ENCODE data around the gene TRAF3.
A peak's percentile ranks its signal among the peaks of the same experiment; 100 is the strongest.
"Not testable (repeated sequence)": the region's sequence is repeated elsewhere in the genome, so short reads cannot be mapped to it uniquely, and the experiment has no call there.

The TRAF3 gene

GRCh38 chr14:102831163-102831804 is 54.0 kb downstream of the TRAF3 start:
- H3K36me3 ChIP-seq (ENCODE audit: control insufficient read depth, insufficient read depth, low read length) = no peaks in the 10 kb centered on the region
- no peak overlapping the region for H3K4me3 ChIP-seq (ENCODE audit: low read length)
- no peaks in the 10 kb centered on the region for H3K27me3 ChIP-seq (ENCODE audit: control insufficient read depth, insufficient read depth, low read length)

GRCh38 chr14:102833341-102833740 is 56.1 kb downstream of the TRAF3 start:
- Histone ChIP-seq H3K4me1 (ENCODE audit: control insufficient read depth, insufficient read depth, low read length) (no peaks in the 10 kb centered on the region), H3K9ac (ENCODE audit: low read length) (no peak overlapping the region), H3K36me3 (ENCODE audit: control insufficient read depth, insufficient read depth, low read length) (no peaks in the 10 kb centered on the region), H3K9me3 (ENCODE audit: control insufficient read depth, low read length) (no peaks in the 10 kb centered on the region), H3K27me3 (ENCODE audit: control insufficient read depth, insufficient read depth, low read length) (no peaks in the 10 kb centered on the region), H3K4me3 (ENCODE audit: low read length) (no peak overlapping the region)

More at GRCh38 chr14:102831163-102831804, 54.0 kb downstream of the TRAF3 start:
- Histone ChIP-seq H3K4me1 (ENCODE audit: control insufficient read depth, insufficient read depth, low read length) (no peaks in the 10 kb centered on the region), H3K9ac (ENCODE audit: low read length) (no peak overlapping the region), H3K9me3 (ENCODE audit: control insufficient read depth, low read length) (no peaks in the 10 kb centered on the region)

GRCh38 chr14:102833991-102834390 is 56.7 kb downstream of the TRAF3 start:
- Histone ChIP-seq H3K36me3 (ENCODE audit: control insufficient read depth, insufficient read depth, low read length) (no peaks in the 10 kb centered on the region), H3K4me3 (ENCODE audit: low read length) (no peak overlapping the region), H3K4me1 (ENCODE audit: control insufficient read depth, insufficient read depth, low read length) (no peaks in the 10 kb centered on the region), H3K9ac (ENCODE audit: low read length) (no peak overlapping the region), H3K27me3 (ENCODE audit: control insufficient read depth, insufficient read depth, low read length) (no peaks in the 10 kb centered on the region), H3K9me3 (ENCODE audit: control insufficient read depth, low read length) (no peaks in the 10 kb centered on the region)

- H3K36me3 ChIP-seq (ENCODE audit: control insufficient read depth, insufficient read depth, low read length) = no peaks in the 10 kb centered on the region
- no peak overlapping the region for H3K4me3 ChIP-seq (ENCODE audit: low read length)
- H3K4me1 ChIP-seq (ENCODE audit: control insufficient read depth, insufficient read depth, low read length) = no peaks in the 10 kb centered on the region
- H3K27me3 ChIP-seq (ENCODE audit: control insufficient read depth, insufficient read depth, low read length) = no peaks in the 10 kb centered on the region
- H3K9me3 ChIP-seq (ENCODE audit: control insufficient read depth, low read length) = no peaks in the 10 kb centered on the region
- H3K9ac ChIP-seq (ENCODE audit: low read length) = no peak overlapping the region
Measured at GRCh38 chr14:102835959-102836358, 58.7 kb downstream of the TRAF3 start.

GRCh38 chr14:102837120-102837519 is 59.9 kb downstream of the TRAF3 start:
- not testable (repeated sequence) for H3K27me3 ChIP-seq (ENCODE audit: control insufficient read depth, insufficient read depth, low read length); H3K9me3 ChIP-seq (ENCODE audit: control insufficient read depth, low read length); H3K36me3 ChIP-seq (ENCODE audit: control insufficient read depth, insufficient read depth, low read length); H3K9ac ChIP-seq (ENCODE audit: low read length); H3K4me1 ChIP-seq (ENCODE audit: control insufficient read depth, insufficient read depth, low read length); H3K4me3 ChIP-seq (ENCODE audit: low read length)

GRCh38 chr14:102838501-102838900 is 61.3 kb downstream of the TRAF3 start:
- no peaks in the 10 kb centered on the region for H3K36me3 ChIP-seq (ENCODE audit: control insufficient read depth, insufficient read depth, low read length)
- no peak overlapping the region for H3K4me3 ChIP-seq (ENCODE audit: low read length)
- no peaks in the 10 kb centered on the region for H3K27me3 ChIP-seq (ENCODE audit: control insufficient read depth, insufficient read depth, low read length)
- no peaks in the 10 kb centered on the region for H3K4me1 ChIP-seq (ENCODE audit: control insufficient read depth, insufficient read depth, low read length)
- H3K9ac ChIP-seq (ENCODE audit: low read length) = no peak overlapping the region
- H3K9me3 ChIP-seq (ENCODE audit: control insufficient read depth, low read length) = no peaks in the 10 kb centered on the region

DNA sequence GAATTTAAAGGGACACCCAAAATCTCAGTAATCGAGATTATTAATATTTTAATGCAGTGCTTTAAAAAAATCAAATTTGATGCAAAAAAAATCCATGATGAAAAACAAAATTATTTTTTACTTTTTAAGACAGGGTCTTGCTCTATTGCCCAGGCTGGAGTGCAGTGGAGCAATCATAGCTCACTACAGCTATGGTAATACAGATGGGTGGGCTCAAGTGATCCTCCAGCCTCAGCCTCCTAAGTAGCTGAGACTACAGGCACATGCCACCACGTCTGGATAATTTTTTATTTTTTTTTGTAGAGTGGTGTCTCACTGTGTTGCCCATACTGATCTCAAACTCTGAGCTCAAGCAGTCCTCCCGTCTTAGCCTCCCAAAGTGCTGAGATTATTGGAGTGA is 62.9 kb downstream of the TRAF3 start:
- Histone ChIP-seq H3K9ac (ENCODE audit: low read length) (no peak overlapping the region), H3K4me1 (ENCODE audit: control insufficient read depth, insufficient read depth, low read length) (no peaks in the 10 kb centered on the region), H3K9me3 (ENCODE audit: control insufficient read depth, low read length) (no peaks in the 10 kb centered on the region), H3K4me3 (ENCODE audit: low read length) (no peak overlapping the region), H3K36me3 (ENCODE audit: control insufficient read depth, insufficient read depth, low read length) (no peaks in the 10 kb centered on the region), H3K27me3 (ENCODE audit: control insufficient read depth, insufficient read depth, low read length) (no peaks in the 10 kb centered on the region)

GRCh38 chr14:102840771-102841528 is 63.7 kb downstream of the TRAF3 start:
- no peaks in the 10 kb centered on the region for H3K36me3 ChIP-seq (ENCODE audit: control insufficient read depth, insufficient read depth, low read length)
- H3K4me3 ChIP-seq (ENCODE audit: low read length) = no peak overlapping the region
- H3K9ac ChIP-seq (ENCODE audit: low read length) = no peak overlapping the region
- H3K9me3 ChIP-seq (ENCODE audit: control insufficient read depth, low read length) = no peaks in the 10 kb centered on the region
- H3K27me3 ChIP-seq (ENCODE audit: control insufficient read depth, insufficient read depth, low read length) = no peaks in the 10 kb centered on the region
- H3K4me1 ChIP-seq (ENCODE audit: control insufficient read depth, insufficient read depth, low read length) = no peaks in the 10 kb centered on the region

- Histone ChIP-seq H3K4me3 (ENCODE audit: low read length) (no peak overlapping the region), H3K4me1 (ENCODE audit: control insufficient read depth, insufficient read depth, low read length) (peaks cover 17% of the 10 kb centered on the region), H3K9ac (ENCODE audit: low read length) (no peak overlapping the region), H3K36me3 (ENCODE audit: control insufficient read depth, insufficient read depth, low read length) (no peaks in the 10 kb centered on the region), H3K27me3 (ENCODE audit: control insufficient read depth, insufficient read depth, low read length) (no peaks in the 10 kb centered on the region), H3K9me3 (ENCODE audit: control insufficient read depth, low read length) (no peaks in the 10 kb centered on the region)
Measured at GRCh38 chr14:102848830-102849525, 71.7 kb downstream of the TRAF3 start.

GRCh38 chr14:102849526-102850379 is 72.5 kb downstream of the TRAF3 start:
- peak overlapping the region; percentile 15 for H3K9ac ChIP-seq (ENCODE audit: low read length)
- no peaks in the 10 kb centered on the region for H3K27me3 ChIP-seq (ENCODE audit: control insufficient read depth, insufficient read depth, low read length)
- H3K9me3 ChIP-seq (ENCODE audit: control insufficient read depth, low read length) = no peaks in the 10 kb centered on the region
- peaks cover 17% of the 10 kb centered on the region for H3K4me1 ChIP-seq (ENCODE audit: control insufficient read depth, insufficient read depth, low read length)
- H3K4me3 ChIP-seq (ENCODE audit: low read length) = no peak overlapping the region
- H3K36me3 ChIP-seq (ENCODE audit: control insufficient read depth, insufficient read depth, low read length) = no peaks in the 10 kb centered on the region

DNA sequence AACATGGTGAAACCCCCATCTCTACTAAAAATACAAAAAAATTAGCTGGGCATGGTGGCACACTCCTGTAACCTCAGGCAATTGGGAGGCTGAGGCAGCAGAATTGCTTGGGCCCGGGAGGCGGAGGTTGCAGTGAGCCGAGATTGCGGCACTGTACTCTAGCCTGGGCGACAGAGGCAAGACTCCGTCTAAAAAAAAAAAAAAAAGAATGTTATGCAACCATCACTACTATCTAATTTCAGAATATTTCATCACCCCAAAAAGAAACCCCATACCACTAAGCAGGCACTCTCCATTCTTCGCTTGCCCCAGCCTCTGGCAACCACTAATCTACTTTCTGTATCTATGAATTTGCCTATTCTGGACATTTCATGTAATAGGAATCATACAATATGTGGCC is 76.4 kb downstream of the TRAF3 start:
- Histone ChIP-seq H3K9ac (ENCODE audit: low read length) (no peak overlapping the region), H3K36me3 (ENCODE audit: control insufficient read depth, insufficient read depth, low read length) (no peaks in the 10 kb centered on the region), H3K27me3 (ENCODE audit: control insufficient read depth, insufficient read depth, low read length) (no peaks in the 10 kb centered on the region), H3K9me3 (ENCODE audit: control insufficient read depth, low read length) (no peaks in the 10 kb centered on the region), H3K4me3 (ENCODE audit: low read length) (no peak overlapping the region), H3K4me1 (ENCODE audit: control insufficient read depth, insufficient read depth, low read length) (peaks cover 16% of the 10 kb centered on the region)
